HG03520 (cell line): Measurements from ENCODE around the gene LRRC75B.
"Not testable (repeated sequence)": the region's sequence is repeated elsewhere in the genome, so short reads cannot be mapped to it uniquely, and the experiment has no call there.

ENCODE experiments used
- ATAC-seq: cut with Tn5 transposase; IDR thresholded peaks from one replicate; pipeline ENCODE4 v1.9.1; 2021; ENCODE audit warnings: mild to moderate bottlenecking, moderate library complexity; ENCODE audit not compliant: unreplicated experiment

The LRRC75B gene

DNA sequence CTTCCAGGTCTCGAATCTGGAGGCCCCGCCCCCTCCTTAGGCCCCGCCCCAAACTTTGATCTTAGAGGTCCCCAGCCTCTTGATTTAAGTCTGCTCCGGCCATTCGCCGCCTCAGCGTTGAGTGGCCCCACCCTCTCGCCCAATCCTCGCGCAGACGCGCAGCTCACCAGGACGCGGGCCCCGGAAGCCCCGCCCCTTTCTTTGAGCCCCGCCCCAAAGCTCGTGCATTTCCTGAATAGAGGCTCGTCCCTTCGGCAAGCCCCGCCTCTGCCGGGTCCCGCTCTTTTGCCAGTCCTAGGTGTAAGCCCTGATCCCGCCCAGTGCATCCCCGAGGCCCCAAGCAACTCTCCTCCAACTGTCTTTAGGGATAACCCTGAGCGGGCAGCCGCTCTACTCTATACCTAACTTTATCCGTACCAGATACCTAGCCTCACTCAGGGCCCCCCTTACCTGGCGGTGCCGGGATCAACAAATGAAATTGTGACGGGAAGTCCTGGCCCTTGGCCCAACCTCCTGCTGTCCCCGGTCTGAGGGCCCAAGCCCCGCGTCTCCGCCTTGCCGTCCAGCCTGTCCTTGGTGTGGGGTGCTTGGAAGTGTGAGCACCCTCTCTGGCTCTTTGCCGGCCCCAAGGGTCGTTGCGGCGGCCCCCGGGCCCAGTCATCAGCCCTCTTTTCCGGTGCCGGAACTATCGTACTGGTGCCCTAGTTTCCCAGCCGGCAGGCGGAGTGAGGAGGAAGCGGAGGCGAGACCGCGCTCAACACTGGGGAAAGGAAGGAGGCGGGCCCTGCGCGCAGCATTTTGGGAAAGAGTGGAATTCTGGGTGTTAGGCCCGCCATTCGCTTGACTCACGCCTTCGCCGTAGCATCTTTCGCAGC is 37.5 kb downstream of the LRRC75B start, which contains the start of gene SNRPD3:
Gene SNRPD3, plus strand, starts transcription at position 835 of the 875 bp plus-strand sequence. CDS start 1,676 bp downstream, outside the sequence.
- peak; percentile 66 for ATAC-seq

GRCh38 chr22:24554313-24555164 is 38.3 kb downstream of the LRRC75B start, which contains the start of gene GUCD1:
TSS of gene GUCD1 (minus strand) at chr22:24555138. CDS start at chr22:24554991, 147 bp downstream.
- no peak for ATAC-seq

DNA sequence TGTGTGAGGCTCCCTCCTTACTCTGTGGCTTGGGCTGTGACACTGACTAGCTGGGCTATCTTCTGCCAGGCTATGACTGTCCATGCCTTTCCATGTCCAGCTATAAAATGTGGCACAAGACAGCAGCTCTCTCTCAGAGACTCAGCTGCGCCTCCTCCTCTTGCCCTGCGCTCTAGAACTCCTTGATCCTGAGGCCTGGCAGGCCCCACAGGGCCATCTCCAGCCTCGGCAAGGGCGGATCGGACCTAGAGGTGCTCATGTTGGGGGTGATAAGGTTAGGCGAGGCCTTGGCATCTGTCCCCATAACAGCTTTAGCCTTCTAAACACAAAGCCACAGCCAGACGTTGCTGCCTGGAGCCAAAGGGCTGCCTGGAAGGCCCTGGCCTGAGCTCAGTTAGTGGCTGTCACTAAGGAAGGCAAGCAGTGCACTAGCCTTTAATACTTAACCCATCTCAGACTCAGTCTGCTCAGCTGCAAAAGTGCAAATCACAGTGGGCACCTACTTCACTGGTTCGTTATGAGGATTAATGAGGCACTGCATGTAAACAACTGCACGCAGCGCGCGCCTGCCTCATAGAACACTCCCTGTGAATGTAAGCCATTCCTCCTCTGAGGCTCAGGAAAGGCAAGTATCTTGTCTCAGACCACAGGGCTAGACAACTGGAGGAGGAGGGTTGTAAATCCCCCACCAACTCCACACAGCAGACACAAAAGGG is 39.1 kb downstream of the LRRC75B start:
- ATAC-seq: no peak

DNA sequence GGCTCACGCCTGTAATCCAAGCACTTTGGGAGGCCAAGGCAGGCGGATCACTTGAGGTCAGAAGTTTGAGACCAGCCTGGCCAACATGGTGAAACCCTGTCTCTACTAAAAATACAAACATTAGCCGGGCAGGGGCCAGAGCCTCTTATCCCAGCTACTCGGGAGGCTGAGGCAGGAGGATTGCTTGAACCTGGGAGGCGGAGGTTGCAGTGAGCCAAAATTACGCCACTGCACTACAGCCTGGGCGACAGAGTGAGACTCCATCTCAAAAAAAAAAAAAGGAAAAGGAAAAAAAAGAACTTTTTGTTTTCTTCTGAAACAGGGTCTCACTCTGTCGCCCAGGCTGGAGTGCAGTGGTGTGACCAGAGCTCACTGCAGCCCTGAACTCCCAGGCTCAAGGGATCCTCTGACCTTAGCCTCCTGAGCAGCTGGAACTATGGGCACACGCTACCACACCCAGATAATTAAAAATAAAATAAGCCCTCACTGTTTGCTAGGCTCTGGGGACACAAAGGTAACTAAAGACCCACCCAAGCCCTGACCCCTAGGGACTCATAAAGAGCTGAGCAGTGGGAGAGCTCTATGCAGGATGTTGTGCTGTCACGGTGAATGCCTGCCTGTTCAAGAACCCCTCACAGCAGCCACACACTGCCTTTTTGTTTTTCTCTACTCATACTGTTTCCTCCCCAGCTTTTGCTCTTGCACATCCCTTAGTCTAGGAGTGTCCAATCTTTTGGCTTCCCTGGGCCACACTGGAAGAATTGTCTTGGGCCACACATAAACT is 40.2 kb downstream of the LRRC75B start:
- not testable (repeated sequence) for ATAC-seq

DNA sequence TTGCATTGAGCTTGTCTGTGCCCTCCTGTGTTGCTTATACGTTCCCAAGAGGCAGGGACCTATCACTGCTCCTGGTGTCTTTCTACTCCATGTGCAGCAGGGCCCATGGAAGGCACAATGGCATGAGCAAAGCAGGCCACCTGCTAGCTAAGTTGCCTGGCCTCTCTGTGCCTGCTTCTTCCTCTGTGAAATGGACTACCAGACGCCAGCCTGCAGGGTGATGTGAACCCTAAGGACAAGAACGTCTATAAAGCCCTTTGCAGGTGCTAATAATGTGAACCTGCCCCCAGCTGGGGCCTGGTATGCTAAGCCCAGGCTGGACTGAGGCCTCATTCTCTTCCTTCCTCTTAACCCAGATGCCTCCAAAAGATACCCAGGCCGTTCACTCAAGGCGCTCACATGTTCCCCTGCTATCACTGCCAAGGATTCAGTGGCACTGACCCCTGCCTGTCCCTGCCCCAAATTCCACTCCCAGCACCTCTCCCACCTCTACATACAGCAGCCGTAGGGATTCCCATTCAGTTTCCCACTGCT is 41.9 kb downstream of the LRRC75B start:
- no peak for ATAC-seq

- no peak for ATAC-seq
Measured at GRCh38 chr22:24550028-24550901, 42.6 kb downstream of the LRRC75B start.

DNA sequence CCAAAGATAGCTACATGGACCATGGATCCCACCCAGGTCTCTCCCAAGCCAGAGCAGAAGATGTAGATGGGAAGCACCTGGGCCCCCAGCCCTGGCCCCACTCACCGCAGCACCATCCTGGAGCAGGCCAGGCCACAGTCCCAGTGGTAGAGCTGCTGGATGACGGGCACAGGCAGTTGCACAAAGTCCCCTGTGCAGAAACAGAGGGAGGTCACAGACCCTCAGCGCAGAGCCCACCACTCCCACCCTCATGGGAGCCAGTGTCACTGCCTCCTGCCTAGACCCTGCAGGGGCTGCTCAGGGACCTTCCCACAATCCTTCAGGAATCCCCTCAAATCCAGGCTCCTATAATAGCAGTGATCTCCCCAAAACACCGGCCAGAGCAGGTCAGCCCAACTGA is 44.1 kb downstream of the LRRC75B start:
- ATAC-seq: no peak

GRCh38 chr22:24543679-24544243 is 49.1 kb downstream of the LRRC75B start:
- no peak for ATAC-seq

GRCh38 chr22:24543185-24543601 is 49.7 kb downstream of the LRRC75B start:
- no peak for ATAC-seq

DNA sequence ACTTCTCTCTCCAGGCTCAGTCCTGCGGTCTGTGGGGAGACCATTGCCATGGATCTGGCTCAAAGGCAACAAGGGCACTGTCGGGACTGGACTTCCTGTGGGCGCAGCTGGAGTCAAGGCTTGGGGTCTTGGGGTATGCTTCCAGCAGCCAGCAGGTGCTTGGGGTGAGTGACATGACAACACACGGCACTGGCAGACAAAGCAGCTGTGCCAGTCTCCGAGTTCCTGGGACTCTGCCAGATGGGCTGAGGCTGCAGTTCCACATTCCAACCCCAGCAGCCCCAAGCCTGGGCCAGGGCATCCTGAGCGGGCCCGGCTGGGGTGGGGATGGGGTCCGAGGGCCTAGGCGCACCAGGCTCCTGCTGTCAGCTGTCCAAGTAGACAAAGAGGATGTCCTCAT is 50.2 kb downstream of the LRRC75B start:
- no peak for ATAC-seq

GRCh38 chr22:24541681-24542515 is 51.0 kb downstream of the LRRC75B start:
- no peak for ATAC-seq

GRCh38 chr22:24540470-24540869 is 52.4 kb downstream of the LRRC75B start:
- ATAC-seq: no peak

GRCh38 chr22:24536089-24536488 is 56.8 kb downstream of the LRRC75B start:
- no peak for ATAC-seq
